IMR-90 (cell line): Measurements from ENCODE around the gene RYR2. TPM values are rescaled to one million over a fixed set of nuclear protein-coding genes. Genes with fewer than 3 reads are reported as not detected.

Source experiments
- ATAC-seq: fragments of 200-7000 bp; cut with Tn5 transposase; 2 replicates; pipeline ENCODE4 v1.9.1; 2020; ENCODE audit warnings: low read depth, mild to moderate bottlenecking, moderate library complexity
- BruUV-seq: library from RNA; stranded (reverse); fragments of 400-500 nt; replicated peaks from 2 replicates; lab custom pipeline; 2021; lab: Mats Ljungman, UMichigan
- CTCF ChIA-PET: fragments of 300-600 bp; formaldehyde crosslinking; extraction: SDS; loops from one replicate; lab custom pipeline; 2021; ENCODE audit warnings: antibody characterized with exemption; lab: Yijun Ruan, JAX
- POLR2A ChIA-PET: fragments of 300-600 bp; sonication (Branson Sonifier 250); formaldehyde crosslinking; loops from one replicate; lab custom pipeline; 2022; ENCODE audit warnings: antibody characterized with exemption; ENCODE audit not compliant: unreplicated experiment; lab: Charles Lee
- DNase-seq: peaks from one replicate; pipeline ENCODE4 v3.0.0; 2013
- H2AFZ ChIP-seq: replicated peaks from 2 replicates; pipeline ENCODE3; 2013; ENCODE audit warnings: low read length, mild to moderate bottlenecking; ENCODE audit not compliant: poor library complexity
- H2AK5ac ChIP-seq: 2 replicates; pipeline ENCODE4 v1.6.1; 2013; ENCODE audit warnings: low read depth, low read length, inconsistent platforms
- H2AK9ac ChIP-seq: replicated peaks from 2 replicates; pipeline ENCODE3; 2013; ENCODE audit warnings: mild to moderate bottlenecking, low read depth, low read length, moderate library complexity; ENCODE audit not compliant: poor library complexity
- H2BK120ac ChIP-seq: 2 replicates; pipeline ENCODE4 v1.6.1; 2013; ENCODE audit warnings: low read depth, low read length, inconsistent platforms
- H2BK15ac ChIP-seq: 3 replicates; pipeline ENCODE4 v1.6.1; 2013; ENCODE audit warnings: low read depth, low read length, inconsistent platforms
- H2BK20ac ChIP-seq: 2 replicates; pipeline ENCODE4 v1.6.1; 2013; ENCODE audit warnings: low read depth, mild to moderate bottlenecking, inconsistent platforms, low read length, moderate library complexity
- H2BK5ac ChIP-seq: 2 replicates; pipeline ENCODE4 v1.6.1; 2013; ENCODE audit warnings: mild to moderate bottlenecking, low read depth, low read length, inconsistent platforms; ENCODE audit not compliant: poor library complexity, severe bottlenecking
- H3K14ac ChIP-seq: replicated peaks from 2 replicates; pipeline ENCODE4 v1.6.1; 2013; ENCODE audit warnings: low read depth, low read length, inconsistent platforms
- H3K18ac ChIP-seq: 2 replicates; pipeline ENCODE4 v1.6.1; 2013; ENCODE audit warnings: low read depth, low read length, control low read depth
- H3K23ac ChIP-seq: 2 replicates; pipeline ENCODE4 v1.6.1; 2013; ENCODE audit warnings: low read depth, low read length, inconsistent platforms
- H3K27ac ChIP-seq: 2 replicates; pipeline ENCODE4 v1.5.1; 2013; ENCODE audit warnings: mild to moderate bottlenecking, control low read depth, low read length; ENCODE audit not compliant: insufficient read depth
- H3K27me3 ChIP-seq: 2 replicates; pipeline ENCODE4 v1.6.1; 2013; ENCODE audit warnings: low read length; ENCODE audit not compliant: control insufficient read depth, insufficient read depth
- H3K36me3 ChIP-seq: 2 replicates; pipeline ENCODE4 v1.6.1; 2013; ENCODE audit warnings: low read length, mixed read lengths; ENCODE audit not compliant: control insufficient read depth, insufficient read depth
- H3K4ac ChIP-seq: 2 replicates; pipeline ENCODE4 v1.6.1; 2013; ENCODE audit warnings: low read depth, low read length, inconsistent platforms
- H3K4me1 ChIP-seq: 2 replicates; pipeline ENCODE4 v1.6.1; 2013; ENCODE audit warnings: low read length, mixed read lengths; ENCODE audit not compliant: control insufficient read depth, insufficient read depth
- H3K4me2 ChIP-seq: 2 replicates; pipeline ENCODE4 v1.6.1; 2013; ENCODE audit warnings: low read depth, mild to moderate bottlenecking, control low read depth, low read length, moderate library complexity
- H3K4me3 ChIP-seq: 2 replicates; pipeline ENCODE4 v1.5.1; 2013; ENCODE audit warnings: low read depth, mild to moderate bottlenecking, control low read depth, low read length, moderate library complexity; ENCODE audit not compliant: insufficient read depth
- H3K56ac ChIP-seq: 2 replicates; pipeline ENCODE4 v1.6.1; 2013; ENCODE audit warnings: low read length, inconsistent platforms; ENCODE audit not compliant: insufficient read depth; ENCODE audit errors: extremely low read depth
- H3K79me1 ChIP-seq, 2 experiments: 2 replicates each; pipeline ENCODE4 v1.6.1; 2013; ENCODE audit warnings: low read length in 2 of 2, inconsistent platforms in 1 of 2, low read depth in 1 of 2
- H3K9ac ChIP-seq: 2 replicates; pipeline ENCODE4 v1.6.1; 2013; ENCODE audit warnings: low read depth, low read length, control low read depth
- H3K9me1 ChIP-seq: 2 replicates; pipeline ENCODE4 v1.6.1; 2013; ENCODE audit warnings: low read length, inconsistent platforms; ENCODE audit not compliant: insufficient read depth
- H3K9me3 ChIP-seq: 2 replicates; pipeline ENCODE4 v1.6.1; 2013; ENCODE audit warnings: low read length; ENCODE audit not compliant: control insufficient read depth, insufficient read depth
- H4K20me1 ChIP-seq: 2 replicates; pipeline ENCODE4 v1.6.1; 2013; ENCODE audit warnings: low read length, inconsistent platforms; ENCODE audit not compliant: insufficient read depth
- H4K5ac ChIP-seq: 2 replicates; pipeline ENCODE4 v1.6.1; 2013; ENCODE audit warnings: mild to moderate bottlenecking, low read depth, low read length, control low read depth
- H4K8ac ChIP-seq, 2 experiments: 2 replicates each; pipeline ENCODE4 v1.6.1; 2013; ENCODE audit warnings: low read depth in 2 of 2, low read length in 2 of 2, control low read depth in 1 of 2, inconsistent platforms in 1 of 2
- H4K91ac ChIP-seq: 2 replicates; pipeline ENCODE4 v1.6.1; 2013; ENCODE audit warnings: low read depth, low read length, inconsistent platforms; ENCODE audit not compliant: insufficient read depth
- BHLHE40 ChIP-seq: fragments of 150-350 bp; IDR thresholded peaks from 2 replicates; pipeline ENCODE4 v1.6.1; 2016; ENCODE audit warnings: mild to moderate bottlenecking, low read depth, low read length
- CEBPB ChIP-seq: IDR thresholded peaks from 2 replicates; pipeline ENCODE4 v1.6.1; 2012; ENCODE audit warnings: low read depth, low read length, improper control_type of control experiment
- CHD1 ChIP-seq: IDR thresholded peaks from 2 replicates; pipeline ENCODE4 v1.6.1; 2012; ENCODE audit warnings: low read depth, low read length, improper control_type of control experiment
- CTCF ChIP-seq: conservative IDR thresholded peaks from 2 replicates; pipeline ENCODE4 v1.5.1; 2012; ENCODE audit warnings: mild to moderate bottlenecking, low read depth, low read length, improper control_type of control experiment
- ELK1 ChIP-seq: fragments of 150-350 bp; IDR thresholded peaks from 2 replicates; pipeline ENCODE4 v1.6.1; 2016; ENCODE audit warnings: low read depth, mild to moderate bottlenecking, low read length, moderate library complexity, borderline replicate concordance
- FOS ChIP-seq: fragments of 150-350 bp; IDR thresholded peaks from 2 replicates; pipeline ENCODE4 v1.6.1; 2016; ENCODE audit warnings: low read depth, low read length
- MAFK ChIP-seq: IDR thresholded peaks from 2 replicates; pipeline ENCODE4 v1.6.1; 2012; ENCODE audit warnings: low read depth, low read length, improper control_type of control experiment
- MAZ ChIP-seq: IDR thresholded peaks from 2 replicates; pipeline ENCODE4 v1.6.1; 2012; ENCODE audit warnings: low read depth, mild to moderate bottlenecking, low read length, improper control_type of control experiment, moderate library complexity, borderline replicate concordance
- MXI1 ChIP-seq: IDR thresholded peaks from 2 replicates; pipeline ENCODE4 v1.6.1; 2012; ENCODE audit warnings: low read depth, mild to moderate bottlenecking, low read length, moderate library complexity, borderline replicate concordance
- NFE2L2 ChIP-seq: fragments of 150-350 bp; IDR thresholded peaks from 2 replicates; pipeline ENCODE4 v1.6.1; 2016; ENCODE audit warnings: low read depth, mild to moderate bottlenecking, low read length
- POLR2A ChIP-seq: IDR thresholded peaks from 2 replicates; pipeline ENCODE4 v1.6.1; 2012; ENCODE audit warnings: mild to moderate bottlenecking, low read depth, low read length
- RAD21 ChIP-seq: IDR thresholded peaks from 2 replicates; pipeline ENCODE4 v1.6.1; 2012; ENCODE audit warnings: low read length, improper control_type of control experiment
- RCOR1 ChIP-seq: IDR thresholded peaks from 2 replicates; pipeline ENCODE4 v1.6.1; 2012; ENCODE audit warnings: mild to moderate bottlenecking, low read length, improper control_type of control experiment; ENCODE audit not compliant: insufficient replicate concordance
- RFX5 ChIP-seq: IDR thresholded peaks from 2 replicates; pipeline ENCODE4 v1.8.0; 2012; ENCODE audit warnings: low read depth, mild to moderate bottlenecking, low read length, moderate library complexity
- SMC3 ChIP-seq: fragments of 150-350 bp; IDR thresholded peaks from 2 replicates; pipeline ENCODE4 v1.6.1; 2016; ENCODE audit warnings: low read depth, mild to moderate bottlenecking, antibody characterized with exemption, low read length, moderate library complexity
- USF2 ChIP-seq: fragments of 150-350 bp; IDR thresholded peaks from 2 replicates; pipeline ENCODE4 v1.6.1; 2017; ENCODE audit warnings: mild to moderate bottlenecking, antibody characterized with exemption, low read length, low read depth
- WGBS, 2 experiments: methylation state at CpG; one replicate each; pipeline versions ENCODE4 v1.1.5 to v1.1.7; 2013; ENCODE audit warnings: missing lambda C conversion rate in 2 of 2; ENCODE audit not compliant: insufficient read length in 1 of 2; ENCODE audit errors: extremely low coverage in 2 of 2; 5-methylcytosine and 5-hydroxymethylcytosine counted together
- dilution Hi-C: fragments of 300-500 bp; cut with HindIII; formaldehyde crosslinking; loops from one replicate; pipeline ENCODE4 v1.14.3; 2018; ENCODE audit warnings: low sequenced_read_pairs; ENCODE audit not compliant: unreplicated experiment
- in situ Hi-C: fragments of 300-500 bp; cut with MboI; formaldehyde crosslinking; loops from 3 replicates; pipeline ENCODE4 v1.14.3; 2019; ENCODE audit warnings: low sequenced_read_pairs, inconsistent platforms, mixed read lengths
- intact Hi-C: fragments of 100-400 bp; cut with micrococcal nuclease; formaldehyde crosslinking; loops from 2 replicates; pipeline ENCODE4 v1.10.0; 2022
- polyA plus RNA-seq, 3 experiments: library from polyadenylated mRNA; depleted of rRNA; stranded (reverse); fragments of >200 nt; gene quantifications; 2 replicates each; pipeline ENCODE4 v1.2.3, GENCODE V29; 2012; ENCODE audit warnings: low replicate concordance in 1 of 3
- total RNA-seq: library from RNA; depleted of rRNA; stranded (reverse); fragments of >200 nt; gene quantifications from 2 replicates; pipeline ENCODE4 v1.2.3, GENCODE V29; 2012

RYR2 gene
- total and polyA plus RNA-seq, 2 of the 4 experiments (the other 2 are of a cell fraction): not detected

- no peak overlapping the region for H2AFZ ChIP-seq
- DNase-seq (no peak), ATAC-seq (no peak)
- no peaks in the 10 kb centered on the region for H3K79me1 ChIP-seq
- H3K9ac ChIP-seq: no peak overlapping the region
- no peaks in the 10 kb centered on the region for H3K27me3 ChIP-seq
- TF ChIP-seq FOS: no peak
- TF ChIP-seq NFE2L2: no peak
- TF ChIP-seq SMC3: no peak
- TF ChIP-seq RFX5: no peak
- no peak for TF ChIP-seq CTCF
- TF ChIP-seq MXI1: no peak
- no peak for TF ChIP-seq MAFK
- no peak for TF ChIP-seq MAZ
- TF ChIP-seq RAD21: no peak
- TF ChIP-seq USF2: no peak
- TF ChIP-seq CEBPB: no peak
- no peak for TF ChIP-seq BHLHE40
- TF ChIP-seq RCOR1: no peak
- TF ChIP-seq ELK1: no peak
- TF ChIP-seq POLR2A: no peak
- no peak for TF ChIP-seq CHD1
- no peak overlapping the region for H2BK15ac ChIP-seq
- H3K56ac ChIP-seq: no peak overlapping the region
- in situ Hi-C loops: no loop called here
- H2BK20ac ChIP-seq: no peak overlapping the region
- no peak overlapping the region for H2AK9ac ChIP-seq
- ChIA-PET POLR2A (no interaction called here), CTCF (no interaction called here)
- H4K91ac ChIP-seq: no peak overlapping the region
- BruUV-seq: no TSS peak
- 80% methylated on average over 1 of the region's 5 CpGs; no CpG with 5 or more reads in 1 of the 2 experiments for WGBS, 2 experiments
- H3K4me2 ChIP-seq: no peak overlapping the region
- intact Hi-C loops: loop anchor here (5.0 kb wide), 1 partner anchor 622 kb away; the partner anchor contains the start of gene RYR2
- no peak overlapping the region for H3K4ac ChIP-seq
- H3K18ac ChIP-seq: no peak overlapping the region
- H3K9me3 ChIP-seq: no peaks in the 10 kb centered on the region
- dilution Hi-C loops: no loop called here
- no peak overlapping the region for H4K5ac ChIP-seq
- H3K36me3 ChIP-seq: no peaks in the 10 kb centered on the region
- H2BK5ac ChIP-seq: no peak overlapping the region
- no peaks in the 10 kb centered on the region for H3K9me1 ChIP-seq
- H3K14ac ChIP-seq: no peak overlapping the region
- H2AK5ac ChIP-seq: no peak overlapping the region
- H4K8ac ChIP-seq: no peak overlapping the region
- no peak overlapping the region for H3K23ac ChIP-seq
- no peak overlapping the region for H2BK120ac ChIP-seq
- H3K27ac ChIP-seq: no peak overlapping the region
- H3K4me3 ChIP-seq: no peak overlapping the region
- H4K20me1 ChIP-seq: no peaks in the 10 kb centered on the region
- H3K4me1 ChIP-seq: no peaks in the 10 kb centered on the region
These were observed 622.4 kb downstream of the RYR2 start for GRCh38 chr1:237664348-237664747.
